Measurements from ENCODE around the gene GTSE1. TPM values are rescaled to one million over a fixed set of nuclear protein-coding genes. Genes with fewer than 3 reads are reported as not detected.

GTSE1 gene
- total and polyA plus RNA-seq, 2 of the 13 experiments (the other 11 are each of a cell fraction or from before 2014, with no cell fraction given), result 10.7 to 13.5 TPM

DNA sequence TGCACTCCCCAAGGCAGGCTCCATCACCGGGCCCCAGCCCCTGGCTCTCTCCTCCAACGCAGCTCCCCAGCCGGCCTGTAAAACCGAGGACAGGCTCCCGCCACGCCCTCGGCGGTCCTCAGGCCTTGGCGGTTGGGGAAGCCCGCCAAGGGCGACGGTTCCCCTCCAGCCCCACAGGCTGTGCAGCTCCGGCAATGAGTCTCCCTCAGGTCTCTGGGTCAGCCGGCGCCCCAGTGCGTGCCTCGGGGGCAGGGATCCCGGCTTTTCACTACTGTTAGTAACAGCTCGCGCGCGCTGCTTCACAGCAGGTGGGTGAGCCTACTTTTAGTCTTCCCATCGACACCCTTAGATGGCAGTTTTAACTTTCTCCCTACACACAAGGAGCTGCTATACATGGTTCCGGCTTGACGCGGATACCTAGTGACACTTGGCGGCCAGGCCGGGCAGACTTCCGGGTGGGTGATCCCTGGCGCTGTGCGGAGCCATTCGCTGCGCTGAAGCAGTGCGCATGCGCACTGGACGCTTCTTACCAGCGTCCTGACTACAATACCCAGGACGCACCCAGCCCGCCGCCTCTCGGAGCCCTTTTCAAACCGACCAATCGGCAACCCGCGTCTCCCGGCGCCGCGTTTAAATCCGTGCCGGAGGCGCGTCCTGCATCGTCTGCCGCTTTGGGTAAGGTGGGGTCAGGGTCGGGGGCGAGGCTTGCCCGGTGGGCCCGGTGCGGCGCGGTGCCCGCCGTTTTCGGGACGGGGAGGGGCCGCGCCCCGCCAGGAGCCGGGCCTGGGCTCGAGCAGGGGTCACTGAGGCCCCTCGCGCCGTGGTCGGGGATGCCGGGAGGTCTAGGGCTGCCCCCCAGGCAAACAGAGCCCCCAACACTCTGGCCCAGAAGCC, at the start of gene GTSE1 (continued):
- TF ChIP-seq, protein P1, sequence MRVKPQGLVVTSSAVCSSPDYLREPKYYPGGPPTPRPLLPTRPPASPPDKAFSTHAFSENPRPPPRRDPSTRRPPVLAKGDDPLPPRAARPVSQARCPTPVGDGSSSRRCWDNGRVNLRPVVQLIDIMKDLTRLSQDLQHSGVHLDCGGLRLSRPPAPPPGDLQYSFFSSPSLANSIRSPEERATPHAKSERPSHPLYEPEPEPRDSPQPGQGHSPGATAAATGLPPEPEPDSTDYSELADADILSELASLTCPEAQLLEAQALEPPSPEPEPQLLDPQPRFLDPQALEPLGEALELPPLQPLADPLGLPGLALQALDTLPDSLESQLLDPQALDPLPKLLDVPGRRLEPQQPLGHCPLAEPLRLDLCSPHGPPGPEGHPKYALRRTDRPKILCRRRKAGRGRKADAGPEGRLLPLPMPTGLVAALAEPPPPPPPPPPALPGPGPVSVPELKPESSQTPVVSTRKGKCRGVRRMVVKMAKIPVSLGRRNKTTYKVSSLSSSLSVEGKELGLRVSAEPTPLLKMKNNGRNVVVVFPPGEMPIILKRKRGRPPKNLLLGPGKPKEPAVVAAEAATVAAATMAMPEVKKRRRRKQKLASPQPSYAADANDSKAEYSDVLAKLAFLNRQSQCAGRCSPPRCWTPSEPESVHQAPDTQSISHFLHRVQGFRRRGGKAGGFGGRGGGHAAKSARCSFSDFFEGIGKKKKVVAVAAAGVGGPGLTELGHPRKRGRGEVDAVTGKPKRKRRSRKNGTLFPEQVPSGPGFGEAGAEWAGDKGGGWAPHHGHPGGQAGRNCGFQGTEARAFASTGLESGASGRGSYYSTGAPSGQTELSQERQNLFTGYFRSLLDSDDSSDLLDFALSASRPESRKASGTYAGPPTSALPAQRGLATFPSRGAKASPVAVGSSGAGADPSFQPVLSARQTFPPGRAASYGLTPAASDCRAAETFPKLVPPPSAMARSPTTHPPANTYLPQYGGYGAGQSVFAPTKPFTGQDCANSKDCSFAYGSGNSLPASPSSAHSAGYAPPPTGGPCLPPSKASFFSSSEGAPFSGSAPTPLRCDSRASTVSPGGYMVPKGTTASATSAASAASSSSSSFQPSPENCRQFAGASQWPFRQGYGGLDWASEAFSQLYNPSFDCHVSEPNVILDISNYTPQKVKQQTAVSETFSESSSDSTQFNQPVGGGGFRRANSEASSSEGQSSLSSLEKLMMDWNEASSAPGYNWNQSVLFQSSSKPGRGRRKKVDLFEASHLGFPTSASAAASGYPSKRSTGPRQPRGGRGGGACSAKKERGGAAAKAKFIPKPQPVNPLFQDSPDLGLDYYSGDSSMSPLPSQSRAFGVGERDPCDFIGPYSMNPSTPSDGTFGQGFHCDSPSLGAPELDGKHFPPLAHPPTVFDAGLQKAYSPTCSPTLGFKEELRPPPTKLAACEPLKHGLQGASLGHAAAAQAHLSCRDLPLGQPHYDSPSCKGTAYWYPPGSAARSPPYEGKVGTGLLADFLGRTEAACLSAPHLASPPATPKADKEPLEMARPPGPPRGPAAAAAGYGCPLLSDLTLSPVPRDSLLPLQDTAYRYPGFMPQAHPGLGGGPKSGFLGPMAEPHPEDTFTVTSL (CRISPR knock-in tag; IDR thresholded peaks at IDR 0.05; ENCODE audit: borderline replicate concordance), result no peak
- TF ChIP-seq ZNF660 (CRISPR knock-in tag; IDR thresholded peaks at IDR 0.05; ENCODE audit: borderline replicate concordance, low read depth) (no peak), SNAI1 (CRISPR knock-in tag; IDR thresholded peaks at IDR 0.05; ENCODE audit: borderline replicate concordance) (0 out of 2 replicates have a peak, but pooled peaks have one; percentile 51), NCOA5 (CRISPR knock-in tag; IDR thresholded peaks at IDR 0.05) (no peak), RFX3 (CRISPR knock-in tag; IDR thresholded peaks at IDR 0.05) (no peak), HNF4A (CRISPR knock-in tag; IDR thresholded peaks at IDR 0.05) (no peak), HMGA1 (CRISPR knock-in tag; conservative IDR thresholded peaks at IDR 0.05) (no peak), STAT5B (CRISPR knock-in tag; IDR thresholded peaks at IDR 0.05) (no peak), ZNF746 (CRISPR knock-in tag; IDR thresholded peaks at IDR 0.05) (no peak), ZNF354B (CRISPR knock-in tag; IDR thresholded peaks at IDR 0.05) (peak; percentile 98), ZMAT3 (CRISPR knock-in tag; conservative IDR thresholded peaks at IDR 0.05) (no peak), ZKSCAN8 (CRISPR knock-in tag; IDR thresholded peaks at IDR 0.05; ENCODE audit: borderline replicate concordance) (no peak; the same call in 1 of the 2 replicates), PCBP2 (optimal IDR thresholded peaks at IDR 0.05; ENCODE audit: low read depth, low read length, poor library complexity, severe bottlenecking) (no peak), NR2F1 (CRISPR knock-in tag; IDR thresholded peaks at IDR 0.05) (no peak), FOSL1 (CRISPR knock-in tag; IDR thresholded peaks at IDR 0.05; ENCODE audit: borderline replicate concordance) (no peak), MED13 (CRISPR knock-in tag; IDR thresholded peaks at IDR 0.05) (peak; percentile 57; the same call in 1 of the 2 replicates), GATA4 (IDR thresholded peaks at IDR 0.05; ENCODE audit: borderline replicate concordance, low read depth) (no peak), SP140L (CRISPR knock-in tag; IDR thresholded peaks at IDR 0.05; ENCODE audit: borderline replicate concordance) (no peak)
- TF ChIP-seq, protein P2, sequence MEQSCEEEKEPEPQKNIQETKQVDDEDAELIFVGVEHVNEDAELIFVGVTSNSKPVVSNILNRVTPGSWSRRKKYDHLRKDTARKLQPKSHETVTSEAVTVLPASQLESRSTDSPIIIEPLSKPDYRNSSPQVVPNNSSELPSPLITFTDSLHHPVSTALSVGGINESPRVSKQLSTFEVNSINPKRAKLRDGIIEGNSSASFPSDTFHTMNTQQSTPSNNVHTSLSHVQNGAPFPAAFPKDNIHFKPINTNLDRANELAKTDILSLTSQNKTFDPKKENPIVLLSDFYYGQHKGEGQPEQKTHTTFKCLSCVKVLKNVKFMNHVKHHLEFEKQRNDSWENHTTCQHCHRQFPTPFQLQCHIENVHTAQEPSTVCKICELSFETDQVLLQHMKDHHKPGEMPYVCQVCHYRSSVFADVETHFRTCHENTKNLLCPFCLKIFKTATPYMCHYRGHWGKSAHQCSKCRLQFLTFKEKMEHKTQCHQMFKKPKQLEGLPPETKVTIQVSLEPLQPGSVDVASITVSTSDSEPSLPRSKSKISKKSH (CRISPR knock-in tag; IDR thresholded peaks at IDR 0.05; ENCODE audit: borderline replicate concordance), result no peak
- TF ChIP-seq, protein P3, sequence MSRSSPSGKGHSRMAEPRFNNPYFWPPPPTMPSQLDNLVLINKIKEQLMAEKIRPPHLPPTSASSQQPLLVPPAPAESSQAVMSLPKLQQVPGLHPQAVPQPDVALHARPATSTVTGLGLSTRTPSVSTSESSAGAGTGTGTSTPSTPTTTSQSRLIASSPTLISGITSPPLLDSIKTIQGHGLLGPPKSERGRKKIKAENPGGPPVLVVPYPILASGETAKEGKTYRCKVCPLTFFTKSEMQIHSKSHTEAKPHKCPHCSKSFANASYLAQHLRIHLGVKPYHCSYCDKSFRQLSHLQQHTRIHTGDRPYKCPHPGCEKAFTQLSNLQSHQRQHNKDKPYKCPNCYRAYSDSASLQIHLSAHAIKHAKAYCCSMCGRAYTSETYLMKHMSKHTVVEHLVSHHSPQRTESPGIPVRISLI (CRISPR knock-in tag; IDR thresholded peaks at IDR 0.05; ENCODE audit: borderline replicate concordance), result no peak

Measured in HepG2 (cell line).